ENCODE measurements around the gene GPT2. TPM values are rescaled to one million over a fixed set of nuclear protein-coding genes. Genes with fewer than 3 reads are reported as not detected.
"Not testable (repeated sequence)": the region's sequence is repeated elsewhere in the genome, so short reads cannot be mapped to it uniquely, and the experiment has no call there.

GPT2 gene
- total RNA-seq, 1 experiment from 2014 or later = 14.8 TPM

DNA sequence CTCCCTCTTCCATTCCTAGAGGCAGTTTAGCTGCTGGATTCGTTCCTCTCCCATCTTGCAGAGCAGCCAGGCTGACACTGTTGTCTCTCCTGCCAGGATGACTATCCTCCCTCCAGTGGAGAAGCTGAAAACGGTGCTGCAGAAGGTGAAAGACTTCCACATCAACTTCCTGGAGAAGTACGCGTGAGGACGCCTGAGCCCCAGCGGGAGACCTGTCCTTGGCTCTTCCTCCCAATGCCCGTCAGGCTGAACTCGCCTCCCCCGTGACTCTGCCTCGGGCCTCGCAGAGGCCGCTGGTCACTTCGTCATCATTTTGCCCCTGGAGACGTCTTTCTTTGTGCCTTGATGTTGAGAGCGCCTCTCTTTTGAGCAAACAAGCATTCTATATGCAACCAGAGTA lies 44.6 kb downstream of the GPT2 start:
- H3K4me1 ChIP-seq (replicated peaks) = peaks cover 7% of the 10 kb centered on the region
- H3K27me3 ChIP-seq (replicated peaks) = no peaks in the 10 kb centered on the region
- H3K27ac ChIP-seq = no peak overlapping the region
- H3K36me3 ChIP-seq = peaks cover 8% of the 10 kb centered on the region
- no peak overlapping the region for H3K4me3 ChIP-seq
- H3K9me3 ChIP-seq (replicated peaks) = no peaks in the 10 kb centered on the region
- no peak for DNase-seq (ENCODE audit: low read depth in 1 of 2, low spot score in 2 of 2)

DNA sequence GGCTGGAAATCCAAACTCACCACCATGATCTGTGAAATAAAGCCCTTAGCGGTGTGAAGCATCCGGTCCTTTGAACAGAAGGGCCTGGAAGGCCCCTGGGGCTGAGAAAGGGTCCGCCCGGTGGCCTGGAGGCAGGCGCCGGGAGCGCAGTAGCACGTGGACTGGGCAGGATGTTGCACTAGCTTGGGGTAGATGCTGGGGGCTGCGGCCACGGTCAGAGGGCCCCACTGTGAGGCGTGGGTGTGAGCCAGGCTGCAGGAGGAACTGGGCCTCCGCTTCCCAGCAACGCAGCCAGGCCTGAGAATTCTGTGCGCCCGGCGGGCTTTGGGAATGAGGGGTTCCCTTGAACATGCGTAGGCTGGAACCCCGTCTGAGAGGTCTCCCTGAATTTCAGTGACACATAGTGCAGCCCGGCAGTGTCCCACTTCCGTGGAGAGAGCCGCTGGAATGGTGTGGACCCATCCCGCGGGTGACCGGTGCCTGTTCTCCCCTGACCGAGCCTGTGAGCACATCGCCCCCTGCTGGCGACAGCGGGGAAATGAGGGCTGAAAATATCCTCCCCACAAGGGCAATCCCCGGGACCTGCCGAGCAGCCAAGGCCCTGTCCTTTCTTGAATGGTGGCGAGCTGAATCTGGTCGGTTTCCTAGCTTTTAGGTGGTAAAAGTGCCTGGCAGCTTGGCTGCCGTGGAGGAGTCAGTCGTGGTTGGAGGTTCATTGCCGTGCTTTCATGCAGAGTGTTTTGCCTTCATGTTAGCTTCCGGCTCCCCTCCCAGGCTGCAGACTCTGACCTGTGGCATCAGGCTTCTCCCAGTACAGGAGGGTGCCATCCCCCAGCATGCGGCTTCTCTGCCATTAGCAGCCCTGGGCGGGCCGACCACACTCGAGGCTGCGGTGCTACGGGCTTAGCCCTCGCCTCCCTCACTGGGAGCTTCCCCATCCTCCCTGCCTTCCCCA lies 45.5 kb downstream of the GPT2 start:
- DNase-seq (ENCODE audit: low read depth in 1 of 2, low spot score in 2 of 2) = peak; percentile 43 to 65
- no peaks in the 10 kb centered on the region for H3K9me3 ChIP-seq (replicated peaks)
- H3K4me1 ChIP-seq (replicated peaks) = peaks cover 7% of the 10 kb centered on the region
- peaks cover 5% of the 10 kb centered on the region for H3K36me3 ChIP-seq
- no peak overlapping the region for H3K4me3 ChIP-seq
- no peaks in the 10 kb centered on the region for H3K27me3 ChIP-seq (replicated peaks)
- H3K27ac ChIP-seq = no peak overlapping the region

DNA sequence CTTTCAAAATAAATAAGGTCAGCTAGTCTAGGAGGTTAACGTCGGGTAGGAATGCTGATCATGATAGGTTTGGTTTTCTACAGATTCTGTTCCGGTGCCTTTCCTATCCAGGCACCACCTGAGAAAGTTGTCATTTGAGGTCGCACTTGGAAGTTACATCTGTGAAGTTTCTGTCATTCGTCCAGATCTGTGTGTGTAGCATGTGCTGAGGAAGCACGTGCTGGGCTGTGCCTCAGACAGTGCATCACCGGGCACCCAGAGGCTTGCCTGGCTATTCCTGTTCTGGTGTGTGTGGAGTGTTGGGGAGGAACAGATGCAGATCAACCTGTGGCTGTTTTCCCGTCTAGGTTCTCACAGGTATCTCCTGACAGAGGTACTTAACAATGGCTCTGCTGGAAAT lies 46.7 kb downstream of the GPT2 start:
- H3K4me1 ChIP-seq (replicated peaks) = peaks cover 7% of the 10 kb centered on the region
- no peak for DNase-seq (ENCODE audit: low read depth in 1 of 2, low spot score in 2 of 2)
- peaks cover 5% of the 10 kb centered on the region; the same call in 1 of the 2 replicates for H3K36me3 ChIP-seq
- no peak overlapping the region for H3K27ac ChIP-seq
- H3K4me3 ChIP-seq = no peak overlapping the region
- no peaks in the 10 kb centered on the region for H3K9me3 ChIP-seq (replicated peaks)
- no peaks in the 10 kb centered on the region for H3K27me3 ChIP-seq (replicated peaks)

DNA sequence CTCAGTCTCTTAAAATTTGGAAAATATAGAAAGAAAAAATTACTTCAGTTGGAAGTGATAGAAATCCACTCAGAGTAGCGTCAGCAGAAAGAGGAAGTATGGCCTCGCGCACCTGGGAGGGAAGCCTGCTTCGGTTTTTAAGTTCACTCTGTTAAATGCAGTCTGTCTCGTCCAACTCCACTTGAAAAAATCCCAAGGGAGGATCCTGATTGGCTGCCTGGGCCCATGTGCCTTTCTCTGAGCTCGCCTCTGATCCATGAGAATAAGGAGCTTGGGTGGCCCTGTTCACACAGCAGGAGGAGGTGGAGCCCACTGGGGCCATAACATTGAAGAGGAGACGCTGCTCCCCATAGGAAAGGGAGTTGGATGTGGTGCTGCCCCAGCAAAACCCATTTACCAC lies 48.6 kb downstream of the GPT2 start:
- Histone ChIP-seq H3K4me3 (no peak overlapping the region), H3K36me3 (peaks cover 5% of the 10 kb centered on the region; the same call in 1 of the 2 replicates), H3K27ac (no peak overlapping the region), H3K27me3 (replicated peaks) (no peaks in the 10 kb centered on the region), H3K9me3 (replicated peaks) (no peaks in the 10 kb centered on the region), H3K4me1 (replicated peaks) (peaks cover 7% of the 10 kb centered on the region)
- DNase-seq (ENCODE audit: low read depth in 1 of 2, low spot score in 2 of 2) = no peak

DNA sequence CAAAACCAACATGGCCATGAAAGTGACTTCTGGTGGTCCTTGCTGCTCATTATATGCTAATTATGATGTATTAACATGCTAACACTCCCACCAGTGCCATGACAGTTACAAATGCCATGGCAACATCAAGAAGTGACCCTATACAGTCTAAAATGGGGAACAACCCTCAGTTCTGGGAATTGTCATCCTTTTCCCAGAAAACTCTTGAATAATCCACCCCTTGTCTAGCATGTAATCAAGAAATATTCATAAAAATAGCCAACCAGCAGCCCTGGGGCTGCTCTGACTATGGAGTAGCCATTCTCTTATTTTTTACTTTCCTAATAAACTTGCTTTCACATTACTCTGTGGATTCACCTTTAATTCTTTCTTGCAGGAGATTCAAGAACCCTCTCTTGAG lies 53.4 kb downstream of the GPT2 start:
- Histone ChIP-seq H3K27ac (no peak overlapping the region), H3K27me3 (replicated peaks) (no peaks in the 10 kb centered on the region), H3K4me1 (replicated peaks) (no peaks in the 10 kb centered on the region), H3K4me3 (no peak overlapping the region), H3K9me3 (replicated peaks) (no peaks in the 10 kb centered on the region), H3K36me3 (no peaks in the 10 kb centered on the region)
- no peak for DNase-seq (ENCODE audit: low read depth in 1 of 2, low spot score in 2 of 2)

DNA sequence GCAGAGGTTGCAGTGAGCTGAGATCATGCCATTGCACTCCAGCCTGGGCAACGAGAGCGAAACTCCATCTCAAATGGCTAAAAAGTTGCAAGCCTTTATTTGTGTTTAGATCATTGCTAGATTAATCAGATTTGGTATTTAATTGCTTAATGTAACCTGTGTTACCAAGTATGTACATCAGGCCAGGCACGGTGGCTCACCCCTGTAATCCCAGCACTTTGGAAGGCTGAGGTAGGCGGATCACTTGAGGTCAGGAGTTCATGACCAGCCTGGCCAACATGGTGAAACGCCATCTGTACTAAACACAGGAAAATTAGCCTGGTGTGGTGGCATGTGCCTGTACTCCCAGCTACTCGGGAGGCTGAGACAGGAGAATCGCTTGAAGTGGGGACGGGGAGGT lies 60.6 kb downstream of the GPT2 start:
- not testable (repeated sequence) for H3K9me3 ChIP-seq (replicated peaks); H3K27me3 ChIP-seq (replicated peaks); DNase-seq (ENCODE audit: low read depth in 1 of 2, low spot score in 2 of 2); H3K36me3 ChIP-seq; H3K4me3 ChIP-seq; H3K27ac ChIP-seq; H3K4me1 ChIP-seq (replicated peaks)

DNA sequence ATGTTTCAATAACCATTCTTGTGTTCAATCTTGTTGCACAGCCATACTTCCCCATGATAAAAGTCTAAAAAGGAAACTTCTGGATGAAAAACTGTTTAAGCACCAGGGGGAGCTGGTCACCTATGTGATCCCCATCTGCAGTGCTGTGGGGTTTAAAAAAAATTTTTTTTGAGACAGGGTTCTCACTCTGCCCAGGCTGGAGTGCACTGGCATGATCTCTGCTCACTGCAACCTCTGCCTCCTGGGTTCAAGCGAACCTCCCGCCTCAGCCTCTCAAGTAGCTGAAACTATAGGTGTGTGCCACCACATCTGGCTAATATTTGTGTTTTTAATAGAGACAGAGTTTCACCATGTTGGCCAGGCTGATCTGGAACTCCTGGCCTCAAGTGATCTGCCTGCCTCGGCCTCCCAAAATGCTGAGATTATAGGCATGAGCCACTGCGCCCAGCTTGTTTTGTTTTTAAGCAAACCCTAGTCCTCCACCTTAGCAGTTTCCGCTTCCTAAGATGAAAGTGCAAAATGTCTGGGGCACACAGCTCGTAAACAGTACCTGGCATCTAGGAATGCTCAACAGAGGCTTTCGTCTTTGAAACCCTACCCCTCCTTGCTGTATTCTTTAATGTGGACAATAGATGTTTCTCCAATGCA lies 63.9 kb downstream of the GPT2 start:
- H3K4me3 ChIP-seq = no peak overlapping the region
- no peaks in the 10 kb centered on the region for H3K4me1 ChIP-seq (replicated peaks)
- peak in 1 of 2 experiments; percentile 9 for DNase-seq (ENCODE audit: low read depth in 1 of 2, low spot score in 2 of 2)
- H3K27ac ChIP-seq = no peak overlapping the region
- H3K27me3 ChIP-seq (replicated peaks) = no peaks in the 10 kb centered on the region
- no peaks in the 10 kb centered on the region for H3K9me3 ChIP-seq (replicated peaks)
- H3K36me3 ChIP-seq = no peaks in the 10 kb centered on the region

DNA sequence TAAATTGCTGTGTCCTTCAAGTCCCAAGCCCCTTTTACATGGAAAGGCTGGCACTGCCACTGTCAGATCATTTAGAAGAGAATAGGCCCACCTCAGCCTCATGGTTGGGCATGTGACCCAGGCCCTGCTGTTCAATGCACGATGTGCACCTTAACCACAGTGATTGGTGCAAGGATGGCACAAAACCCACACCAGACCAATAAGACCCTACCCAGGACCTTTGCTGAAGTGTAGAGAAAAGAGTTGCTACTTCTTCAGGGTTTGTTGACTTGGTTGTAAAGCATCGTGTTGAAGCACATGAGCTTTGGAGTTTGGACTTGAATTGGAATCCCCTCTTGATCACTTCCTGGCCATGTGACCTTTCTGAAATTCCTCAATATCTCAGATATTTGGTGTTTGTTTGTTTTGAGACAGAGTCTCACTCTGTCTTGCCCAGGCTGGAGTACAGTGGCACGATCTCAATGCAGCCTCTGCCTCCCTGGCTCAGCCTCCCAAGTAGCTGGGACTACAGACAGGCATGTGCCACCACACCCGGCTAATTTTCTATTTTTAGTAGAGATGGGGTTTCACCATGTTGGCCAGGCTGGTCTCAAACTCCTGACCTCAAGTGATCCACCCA lies 64.5 kb downstream of the GPT2 start:
- no peak overlapping the region for H3K4me3 ChIP-seq
- no peaks in the 10 kb centered on the region for H3K4me1 ChIP-seq (replicated peaks)
- no peaks in the 10 kb centered on the region for H3K27me3 ChIP-seq (replicated peaks)
- H3K27ac ChIP-seq = no peak overlapping the region
- H3K36me3 ChIP-seq = 0 out of 2 replicates have a peak, but pooled peaks cover 2% of the 10 kb centered on the region
- no peak for DNase-seq (ENCODE audit: low read depth in 1 of 2, low spot score in 2 of 2)
- H3K9me3 ChIP-seq (replicated peaks) = no peaks in the 10 kb centered on the region

DNA sequence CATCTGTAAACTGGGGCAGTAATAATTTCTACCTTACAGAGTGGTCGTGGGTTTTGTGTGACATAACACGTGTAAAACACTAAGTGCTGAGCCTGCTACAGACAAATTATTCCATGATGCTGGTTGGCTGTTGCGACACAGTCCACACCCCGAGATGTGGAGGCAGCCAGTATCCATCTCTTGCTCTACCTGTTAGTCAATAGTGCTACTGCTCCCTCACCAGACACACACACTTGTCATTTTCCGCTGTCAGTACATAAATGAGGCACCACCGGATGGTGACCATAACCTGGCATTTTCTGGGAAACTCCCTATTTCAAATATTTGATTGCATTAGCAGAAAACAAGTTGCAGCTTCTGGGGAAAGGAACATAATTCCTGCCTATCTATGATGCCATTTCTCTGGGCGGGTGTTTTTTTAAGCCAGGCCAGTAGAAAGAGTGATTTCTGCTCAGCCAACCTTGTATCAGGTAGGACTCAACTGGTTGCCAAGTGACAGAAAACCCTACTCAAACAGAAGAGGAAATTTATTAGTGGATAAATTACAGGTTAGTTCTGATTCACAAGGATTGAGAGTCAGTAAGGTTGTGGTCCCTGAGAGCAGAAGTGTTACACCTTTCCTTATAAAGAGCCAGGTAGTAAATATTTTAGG lies 65.2 kb downstream of the GPT2 start:
- H3K27ac ChIP-seq = no peak overlapping the region
- H3K9me3 ChIP-seq (replicated peaks) = no peaks in the 10 kb centered on the region
- H3K36me3 ChIP-seq = peaks cover 4% of the 10 kb centered on the region
- no peaks in the 10 kb centered on the region for H3K27me3 ChIP-seq (replicated peaks)
- no peaks in the 10 kb centered on the region for H3K4me1 ChIP-seq (replicated peaks)
- no peak for DNase-seq (ENCODE audit: low read depth in 1 of 2, low spot score in 2 of 2)
- no peak overlapping the region for H3K4me3 ChIP-seq

DNA sequence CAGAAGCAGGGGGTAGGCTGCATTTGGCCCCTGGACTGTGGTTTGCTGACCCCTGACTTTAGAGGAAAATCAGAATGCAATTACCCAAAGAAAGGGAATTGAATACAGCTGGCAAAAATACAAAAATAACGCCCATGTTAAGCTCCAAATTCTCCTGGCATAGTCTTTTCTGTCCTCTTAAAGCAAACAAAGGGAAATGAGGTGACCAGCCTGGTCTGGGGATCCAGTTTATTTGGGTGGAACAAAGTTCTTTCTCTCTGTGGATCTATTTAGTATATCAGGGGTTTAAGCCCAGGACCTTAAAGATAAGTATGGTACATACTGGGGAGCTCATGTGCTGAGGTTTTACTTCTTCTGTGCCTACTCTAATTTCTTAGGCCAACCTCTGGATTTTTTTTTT lies 65.8 kb downstream of the GPT2 start:
- Histone ChIP-seq H3K9me3 (replicated peaks) (no peaks in the 10 kb centered on the region), H3K27me3 (replicated peaks) (no peaks in the 10 kb centered on the region), H3K36me3 (peaks cover 10% of the 10 kb centered on the region), H3K4me3 (no peak overlapping the region), H3K27ac (no peak overlapping the region), H3K4me1 (replicated peaks) (no peaks in the 10 kb centered on the region)
- no peak for DNase-seq (ENCODE audit: low read depth in 1 of 2, low spot score in 2 of 2)

DNA sequence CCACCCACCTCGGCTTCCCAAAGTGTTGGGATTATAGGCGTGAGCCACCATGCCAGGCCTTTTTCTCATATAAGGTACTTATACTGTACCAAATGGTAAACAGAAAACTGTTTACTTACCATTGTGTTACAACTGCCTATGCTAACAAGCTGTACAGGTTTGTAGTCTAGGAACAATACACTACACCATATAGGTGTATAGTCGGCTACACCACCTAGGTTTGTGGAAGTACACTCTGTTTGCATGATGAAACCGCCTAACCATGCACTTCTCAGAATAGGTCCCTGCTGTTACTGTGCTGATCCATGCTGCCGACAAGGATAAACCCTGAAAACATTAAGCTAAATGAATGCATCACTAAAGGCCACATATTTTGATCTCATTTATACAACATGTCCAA lies 70.4 kb downstream of the GPT2 start:
- no peaks in the 10 kb centered on the region for H3K4me1 ChIP-seq (replicated peaks)
- peaks cover 51% of the 10 kb centered on the region for H3K36me3 ChIP-seq
- H3K27me3 ChIP-seq (replicated peaks) = no peaks in the 10 kb centered on the region
- no peak overlapping the region for H3K4me3 ChIP-seq
- no peaks in the 10 kb centered on the region for H3K9me3 ChIP-seq (replicated peaks)
- DNase-seq (ENCODE audit: low read depth in 1 of 2, low spot score in 2 of 2) = no peak
- no peak overlapping the region for H3K27ac ChIP-seq

DNA sequence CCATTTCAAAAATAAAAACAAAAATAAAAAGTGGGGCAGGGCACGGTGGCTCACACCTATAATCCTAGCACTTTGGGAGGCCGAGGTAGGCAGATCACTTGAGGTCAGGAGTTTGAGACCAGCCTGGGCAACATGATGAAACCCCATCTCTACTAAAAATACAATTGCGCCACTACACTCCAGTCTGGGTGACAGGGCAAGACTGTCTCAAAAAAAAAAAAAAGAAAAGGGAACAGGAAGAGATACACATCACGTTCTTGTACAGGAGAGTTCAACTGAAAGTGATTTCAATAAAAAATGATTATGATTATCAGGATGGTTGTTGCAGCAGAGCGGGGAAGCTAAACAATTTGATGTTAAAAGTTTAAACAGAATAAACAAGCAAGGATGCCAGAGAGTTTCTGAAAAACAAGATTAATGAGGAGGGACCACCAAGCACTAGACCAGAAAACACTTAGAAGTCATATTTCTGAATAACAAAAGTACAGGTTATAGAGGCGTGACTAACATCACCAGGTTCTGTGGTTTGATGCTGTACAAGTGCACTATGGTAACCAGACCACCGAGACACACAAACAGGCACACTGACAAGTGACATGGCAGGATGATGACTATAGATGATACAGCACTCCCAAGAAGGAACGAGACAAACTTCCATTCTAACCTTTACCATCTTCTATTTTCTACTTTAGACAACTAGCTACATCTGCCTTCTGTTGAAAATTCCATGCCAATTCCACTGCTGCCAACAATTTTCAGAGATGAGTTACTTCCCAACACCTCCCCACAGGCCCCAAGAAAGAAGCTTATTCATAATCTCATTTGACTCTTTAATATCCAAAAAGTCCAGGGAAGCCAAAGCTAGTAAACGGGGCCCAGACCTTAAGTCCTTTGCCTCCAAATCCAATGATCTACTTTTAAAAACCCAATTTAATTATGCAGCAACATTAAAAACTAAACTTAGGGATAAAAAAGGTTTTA lies 77.5 kb downstream of the GPT2 start:
- peaks cover 92% of the 10 kb centered on the region for H3K36me3 ChIP-seq
- no peak overlapping the region for H3K4me3 ChIP-seq
- no peak for DNase-seq (ENCODE audit: low read depth in 1 of 2, low spot score in 2 of 2)
- no peaks in the 10 kb centered on the region for H3K27me3 ChIP-seq (replicated peaks)
- H3K9me3 ChIP-seq (replicated peaks) = no peaks in the 10 kb centered on the region
- no peaks in the 10 kb centered on the region for H3K4me1 ChIP-seq (replicated peaks)
- no peak overlapping the region for H3K27ac ChIP-seq

DNA sequence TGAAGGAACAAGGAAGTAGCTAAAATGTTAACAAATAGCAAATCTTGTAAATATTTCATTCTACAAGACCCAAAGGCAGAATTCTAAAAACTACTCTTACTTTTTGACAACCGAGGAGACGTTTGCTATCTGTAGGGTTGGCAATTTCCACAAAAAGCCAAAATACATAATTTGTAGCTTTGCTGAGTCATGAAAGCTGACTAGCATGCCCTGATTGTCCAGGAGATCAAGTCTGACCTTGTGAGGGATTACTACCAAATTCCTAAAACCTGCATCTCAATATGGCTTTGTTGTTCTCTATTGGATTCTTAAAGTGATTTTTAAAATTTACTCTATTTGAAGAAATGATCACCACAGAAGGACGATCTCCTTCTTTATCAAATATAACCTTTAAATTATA lies 78.5 kb downstream of the GPT2 start:
- peaks cover 93% of the 10 kb centered on the region for H3K36me3 ChIP-seq
- H3K4me1 ChIP-seq (replicated peaks) = no peaks in the 10 kb centered on the region
- H3K9me3 ChIP-seq (replicated peaks) = no peaks in the 10 kb centered on the region
- H3K27ac ChIP-seq = no peak overlapping the region
- H3K4me3 ChIP-seq = no peak overlapping the region
- no peak for DNase-seq (ENCODE audit: low read depth in 1 of 2, low spot score in 2 of 2)
- H3K27me3 ChIP-seq (replicated peaks) = no peaks in the 10 kb centered on the region
